SH-SY5Y (cell line): ENCODE measurements around the gene STK32C.

Experiments used
- GATA2 ChIP-seq: IDR thresholded peaks from 2 replicates; pipeline ENCODE4 v1.6.1; 2011; ENCODE audit warnings: mild to moderate bottlenecking, low read depth, low read length
- GATA3 ChIP-seq: IDR thresholded peaks from 2 replicates; pipeline ENCODE4 v1.6.1; 2011; ENCODE audit warnings: low read depth, mild to moderate bottlenecking, low read length, moderate library complexity

DNA sequence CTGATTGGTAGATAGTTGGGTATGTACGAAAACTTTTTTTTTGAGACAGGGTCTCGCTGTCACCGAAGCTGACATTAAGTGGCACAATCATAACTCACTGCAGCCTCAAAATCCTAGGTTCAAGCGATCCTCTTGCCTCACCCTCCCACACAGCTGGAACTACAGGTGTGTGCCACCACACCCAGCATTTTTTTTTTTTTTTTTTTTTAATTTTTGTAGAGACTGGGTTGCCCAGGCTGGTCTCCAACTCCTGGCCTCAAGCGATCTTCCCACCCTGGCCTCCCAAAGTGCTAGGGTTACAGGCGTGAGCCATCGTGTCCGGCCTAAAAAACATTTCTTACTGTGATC is 22.7 kb upstream of the STK32C start:
- TF ChIP-seq GATA3 (no peak), GATA2 (no peak)
